HG02870 (cell line): Measurements from ENCODE around the gene GOLGA6L2.
"Not testable (repeated sequence)": the region's sequence is repeated elsewhere in the genome, so short reads cannot be mapped to it uniquely, and the experiment has no call there.

Source experiments
- ATAC-seq: cut with Tn5 transposase; IDR thresholded peaks from one replicate; pipeline ENCODE4 v1.9.1; 2021; ENCODE audit warnings: mild to moderate bottlenecking, moderate library complexity; ENCODE audit not compliant: unreplicated experiment

The GOLGA6L2 gene

GRCh38 chr15:23447107-23447500, at the start of gene GOLGA6L2:
Gene GOLGA6L2 (minus strand): TSS chr15:23447243. CDS start chr15:23447181, 62 bp downstream.
- no peak for ATAC-seq

GRCh38 chr15:23484870-23485269, 37.8 kb upstream of the GOLGA6L2 start:
- ATAC-seq = no peak

- ATAC-seq = no peak
These were observed 36.8 kb upstream of the GOLGA6L2 start for GRCh38 chr15:23483821-23484299.

- no peak for ATAC-seq
These were observed 35.9 kb upstream of the GOLGA6L2 start for GRCh38 chr15:23482764-23483489.

GRCh38 chr15:23482228-23482627, 35.2 kb upstream of the GOLGA6L2 start:
- no peak for ATAC-seq

GRCh38 chr15:23477920-23478319, 30.9 kb upstream of the GOLGA6L2 start:
- ATAC-seq = no peak

- no peak for ATAC-seq
These were observed 25.6 kb upstream of the GOLGA6L2 start for GRCh38 chr15:23472678-23473077.

GRCh38 chr15:23472033-23472432, 25.0 kb upstream of the GOLGA6L2 start:
- no peak for ATAC-seq

- ATAC-seq = no peak
These were observed 20.1 kb upstream of the GOLGA6L2 start for GRCh38 chr15:23467110-23467600.

- ATAC-seq = no peak
These were observed 10.8 kb upstream of the GOLGA6L2 start for GRCh38 chr15:23457890-23458289.

- ATAC-seq = no peak
These were observed 582 bp downstream of the GOLGA6L2 start for GRCh38 chr15:23446215-23447106.

GRCh38 chr15:23444269-23444668, 2.8 kb downstream of the GOLGA6L2 start:
- no peak for ATAC-seq

- no peak for ATAC-seq
These were observed 5.8 kb downstream of the GOLGA6L2 start for GRCh38 chr15:23441204-23441603.

- ATAC-seq = no peak
These were observed 6.4 kb downstream of the GOLGA6L2 start for GRCh38 chr15:23440596-23440995.

GRCh38 chr15:23439513-23439912, 7.5 kb downstream of the GOLGA6L2 start:
- no peak for ATAC-seq

GRCh38 chr15:23438816-23439466, 8.1 kb downstream of the GOLGA6L2 start:
- no peak for ATAC-seq

- ATAC-seq = no peak
These were observed 9.4 kb downstream of the GOLGA6L2 start for GRCh38 chr15:23437673-23438072.

GRCh38 chr15:23437146-23437545, 9.9 kb downstream of the GOLGA6L2 start:
- ATAC-seq = no peak

- no peak for ATAC-seq
These were observed 10.6 kb downstream of the GOLGA6L2 start for GRCh38 chr15:23436421-23436820.

- ATAC-seq = not testable (repeated sequence)
These were observed 12.3 kb downstream of the GOLGA6L2 start for GRCh38 chr15:23434699-23435098.

GRCh38 chr15:23425327-23425726, 21.7 kb downstream of the GOLGA6L2 start:
- not testable (repeated sequence) for ATAC-seq
